CD4-positive, alpha-beta memory T cell (primary cell): ENCODE measurements around the gene MEGF8. TPM values are rescaled to one million over a fixed set of nuclear protein-coding genes. Genes with fewer than 3 reads are reported as not detected.

ENCODE experiments used
- CTCF ChIA-PET: fragments of 350-600 bp; sonication (Branson Sonifier 250); formaldehyde crosslinking; loops from one replicate; lab custom pipeline; 2021; ENCODE audit warnings: inconsistent platforms; ENCODE audit not compliant: partially characterized antibody; lab: Charles Lee
- POLR2A ChIA-PET: fragments of 350-600 bp; sonication (Branson Sonifier 250); formaldehyde crosslinking; loops from one replicate; lab custom pipeline; 2021; ENCODE audit not compliant: partially characterized antibody; lab: Charles Lee
- DNase-seq, 5 donors: peaks; one replicate each; pipeline versions ENCODE4 v3.0.0 to v3.0.0-alpha.2; 2020 to 2022; ENCODE audit warnings: mixed read lengths in 1 of 5
- H3K27ac ChIP-seq: one replicate; pipeline ENCODE4 v1.7.0; 2013; ENCODE audit warnings: low read depth, low read length
- H3K27me3 ChIP-seq: 2 replicates; pipeline ENCODE4 v1.7.0; 2013; ENCODE audit warnings: mild to moderate bottlenecking, low read length, moderate library complexity; ENCODE audit not compliant: insufficient read depth
- H3K36me3 ChIP-seq: 2 replicates; pipeline ENCODE4 v1.7.0; 2013; ENCODE audit warnings: mild to moderate bottlenecking, low read length, moderate library complexity; ENCODE audit not compliant: insufficient read depth
- H3K4me1 ChIP-seq: 2 replicates; pipeline ENCODE4 v1.7.0; 2013; ENCODE audit warnings: mild to moderate bottlenecking, low read length, moderate library complexity; ENCODE audit not compliant: insufficient read depth
- H3K4me3 ChIP-seq, 2 donors: one replicate each; pipeline ENCODE4 v1.7.0; 2013; ENCODE audit warnings: low read length in 2 of 2, mild to moderate bottlenecking in 1 of 2
- H3K9me3 ChIP-seq, 2 donors: one replicate each; pipeline ENCODE4 v1.7.0; 2013; ENCODE audit warnings: low read length in 2 of 2, control low read depth in 1 of 2; ENCODE audit not compliant: control insufficient read depth in 1 of 2
- H3K27ac Mint-ChIP-seq, 7 donors: one replicate each; pipeline ENCODE4 v1.8.0; 2020 to 2021; ENCODE audit warnings: mixed read lengths in 7 of 7, mild to moderate bottlenecking in 6 of 7, inconsistent platforms in 3 of 7, moderate library complexity in 3 of 7
- H3K27me3 Mint-ChIP-seq, 2 donors: one replicate each; pipeline ENCODE4 v1.8.0; 2020 to 2021; ENCODE audit warnings: mixed read lengths in 2 of 2
- H3K36me3 Mint-ChIP-seq, 2 donors: one replicate each; pipeline ENCODE4 v1.8.0; 2020 to 2021; ENCODE audit warnings: mixed read lengths in 2 of 2, inconsistent platforms in 1 of 2, mild to moderate bottlenecking in 1 of 2
- H3K4me1 Mint-ChIP-seq, 4 donors: one replicate each; pipeline ENCODE4 v1.8.0; 2020 to 2021; ENCODE audit warnings: mixed read lengths in 4 of 4, mild to moderate bottlenecking in 1 of 4
- H3K4me3 Mint-ChIP-seq, 8 donors: one replicate each; pipeline ENCODE4 v1.8.0; 2020 to 2021; ENCODE audit warnings: mixed read lengths in 8 of 8, mild to moderate bottlenecking in 7 of 8, moderate library complexity in 6 of 8, inconsistent platforms in 3 of 8
- H3K9me3 Mint-ChIP-seq, 8 donors: one replicate each; pipeline ENCODE4 v1.8.0; 2020 to 2021; ENCODE audit warnings: mixed read lengths in 8 of 8, mild to moderate bottlenecking in 5 of 8, inconsistent platforms in 3 of 8, moderate library complexity in 1 of 8
- intact Hi-C: fragments of 100-400 bp; cut with micrococcal nuclease; formaldehyde crosslinking; loops from one replicate; pipeline ENCODE4 v1.15.1; 2023
- polyA plus RNA-seq, 2 donors: library from polyadenylated mRNA; unstranded; fragments of 300-500 nt; fragmentation: Illumina TruSeq; gene quantifications; one replicate each; pipeline ENCODE4 v1.2.3, GENCODE V29; 2021
- total RNA-seq, 2 experiments: library from RNA; stranded (reverse); gene quantifications; one replicate each; pipeline ENCODE4 v1.2.3, GENCODE V29; 2021

MEGF8 gene
- total and polyA plus RNA-seq, 4 experiments from 2014 or later: 0.09 to 9.5 (median 4.5) TPM

DNA sequence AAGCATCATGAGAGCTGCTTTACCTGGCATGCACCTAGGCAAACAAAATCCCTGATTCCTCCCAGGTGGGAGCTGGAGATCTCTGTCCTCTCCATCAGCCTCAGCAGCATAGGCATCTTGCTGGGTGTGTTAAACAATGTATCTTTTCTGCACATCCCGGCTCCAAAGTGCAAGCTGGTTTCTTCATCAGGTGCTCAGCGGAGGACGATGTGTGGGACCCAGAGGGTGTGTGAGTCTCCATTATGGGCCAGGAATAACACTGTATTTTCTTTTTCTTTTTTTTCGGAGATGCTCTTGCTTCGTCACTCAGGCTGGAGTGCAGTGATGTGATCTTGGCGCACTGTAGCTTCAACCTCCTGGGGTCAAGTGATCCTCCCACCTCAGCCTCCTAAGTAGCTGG is 54.7 kb downstream of the MEGF8 start:
- no peaks in the 10 kb centered on the region for H3K9me3 Mint-ChIP-seq
- Histone ChIP-seq H3K9me3 (no peaks in the 10 kb centered on the region), H3K4me3 (no peak overlapping the region), H3K4me1 (no peaks in the 10 kb centered on the region), H3K36me3 (no peaks in the 10 kb centered on the region), H3K27me3 (no peaks in the 10 kb centered on the region), H3K27ac (no peak overlapping the region)
- CTCF ChIA-PET: interaction anchor here (1.5 to 2.3 kb wide), 2 partner anchors 58 to 60 kb away, joined by 4 to 6 read pairs; no protein-coding TSS in a partner anchor
- no peak for DNase-seq
- no peaks in the 10 kb centered on the region for H3K36me3 Mint-ChIP-seq
- H3K4me3 Mint-ChIP-seq: no peak overlapping the region
- H3K27ac Mint-ChIP-seq: no peak overlapping the region
- POLR2A ChIA-PET: interaction anchor here (0.8 kb wide), 1 partner anchor 17 kb away, joined by 3 read pairs; no protein-coding TSS in a partner anchor
- H3K4me1 Mint-ChIP-seq: peaks cover 0 to 3% (median under 1%) of the 10 kb centered on the region in 4 donors
- H3K27me3 Mint-ChIP-seq: peaks cover 13 to 23% of the 10 kb centered on the region in 2 donors
- intact Hi-C loops: no loop called here

DNA sequence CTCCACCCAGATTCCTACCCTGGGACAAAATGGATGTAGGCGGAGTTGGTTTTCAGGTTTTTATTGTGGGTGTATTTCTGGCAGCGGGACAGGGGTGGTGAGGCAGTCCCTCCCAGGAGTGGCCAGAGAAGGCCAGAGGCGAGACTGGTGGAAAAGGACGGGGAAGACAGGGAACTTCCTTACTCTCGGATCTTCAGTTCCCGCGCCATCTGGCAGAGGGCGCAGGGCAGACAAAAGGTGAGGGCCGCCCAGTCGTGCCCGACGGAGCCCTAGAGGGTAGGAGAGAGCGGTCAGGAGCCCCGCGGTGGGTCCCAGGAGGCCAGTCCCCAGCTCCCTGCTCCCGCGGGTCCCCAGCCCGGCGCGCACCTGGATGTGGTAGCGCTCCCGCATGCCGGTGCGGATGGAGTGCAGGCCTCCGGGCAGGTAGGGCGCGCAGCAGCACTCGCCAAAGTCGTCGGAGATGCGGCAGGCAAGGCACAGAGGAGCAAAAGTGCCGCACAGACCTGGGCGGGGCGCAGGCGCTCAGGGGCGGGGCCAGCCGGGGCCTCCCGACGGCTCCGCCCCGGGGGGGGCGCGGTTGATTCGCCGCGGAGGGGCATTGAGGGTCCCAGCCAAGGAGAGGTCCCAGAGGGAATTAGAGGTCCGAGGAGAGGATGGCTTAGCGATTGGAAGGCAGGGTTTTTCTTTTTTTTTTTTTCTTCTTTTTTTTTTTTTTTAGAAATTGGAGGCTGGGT is 61.7 kb downstream of the MEGF8 start:
- peak; percentile 62 to 72 (median 66) for DNase-seq
- H3K4me1 Mint-ChIP-seq: peaks cover 4 to 7% (median 6%) of the 10 kb centered on the region in 4 donors
- no peaks in the 10 kb centered on the region for H3K9me3 Mint-ChIP-seq
- H3K4me3 Mint-ChIP-seq: peak overlapping the region; percentile 42 to 80 (median 68)
- peaks cover 10% of the 10 kb centered on the region for H3K4me1 ChIP-seq
- H3K9me3 ChIP-seq: no peaks in the 10 kb centered on the region
- H3K36me3 Mint-ChIP-seq: no peaks in the 10 kb centered on the region
- H3K27ac Mint-ChIP-seq: peak overlapping the region in 4 of 7 donors; percentile 35 to 73 (median 55)
- intact Hi-C loops: loop anchor here (1.0 to 5.0 kb wide), 3 partner anchors 10 to 46 kb away; no protein-coding TSS in a partner anchor
- H3K36me3 ChIP-seq: no peaks in the 10 kb centered on the region
- H3K27ac ChIP-seq: no peak overlapping the region
- no peaks in the 10 kb centered on the region for H3K27me3 ChIP-seq
- peaks cover 24 to 26% of the 10 kb centered on the region in 2 donors for H3K27me3 Mint-ChIP-seq
- ChIA-PET POLR2A (interaction anchor here (1.1 kb wide), 1 partner anchor 36 kb away, joined by 5 read pairs; no protein-coding TSS in a partner anchor), CTCF (interaction anchor here (1.0 to 2.4 kb wide), 10 partner anchors 8 to 53 kb away, joined by 3 to 18 read pairs (median 4); no protein-coding TSS in a partner anchor)
- peak overlapping the region in 1 of 2 donors; percentile 45 for H3K4me3 ChIP-seq

DNA sequence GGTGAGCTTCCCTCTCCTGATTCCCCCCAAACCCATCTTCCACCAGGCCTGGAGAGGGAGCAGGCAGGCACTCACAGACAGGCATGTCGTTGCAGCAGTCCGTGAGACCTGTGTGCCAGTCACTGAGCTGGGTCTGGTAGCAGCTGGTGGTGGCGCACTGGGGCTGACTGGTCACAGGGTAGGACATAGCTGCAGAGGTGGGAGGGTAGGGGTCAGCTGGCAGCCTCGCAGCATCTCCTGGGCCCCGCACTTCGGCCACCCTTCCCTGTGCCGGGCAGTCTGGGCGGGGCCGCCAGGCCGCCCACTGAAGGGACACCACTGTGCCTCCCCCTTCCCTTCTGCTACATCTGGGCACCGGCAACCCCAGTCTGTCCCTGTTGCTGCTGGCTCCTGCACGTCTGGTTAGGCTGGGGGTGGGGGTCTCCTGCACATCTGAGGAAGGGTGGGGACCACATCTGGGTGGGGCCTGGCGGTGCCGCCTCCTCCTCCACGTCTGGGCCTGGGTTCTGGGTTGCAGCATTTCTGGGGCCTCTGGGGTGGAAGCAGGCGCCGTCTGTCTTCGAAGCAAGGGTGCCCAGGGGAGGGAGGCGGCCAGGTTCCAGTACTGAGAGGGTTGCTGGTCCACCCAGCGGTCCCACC is 63.5 kb downstream of the MEGF8 start:
- peak overlapping the region in 1 of 7 donors; percentile 29 for H3K27ac Mint-ChIP-seq
- no peaks in the 10 kb centered on the region for H3K9me3 Mint-ChIP-seq
- Histone ChIP-seq H3K9me3 (no peaks in the 10 kb centered on the region), H3K4me1 (peaks cover 10% of the 10 kb centered on the region), H3K36me3 (no peaks in the 10 kb centered on the region), H3K27me3 (no peaks in the 10 kb centered on the region), H3K27ac (no peak overlapping the region), H3K4me3 (no peak overlapping the region)
- DNase-seq: no peak
- H3K4me3 Mint-ChIP-seq: no peak overlapping the region
- H3K36me3 Mint-ChIP-seq: no peaks in the 10 kb centered on the region
- ChIA-PET POLR2A (no interaction called here), CTCF (no interaction called here)
- peaks cover 16% of the 10 kb centered on the region in 2 donors for H3K27me3 Mint-ChIP-seq
- peaks cover 4 to 7% (median 6%) of the 10 kb centered on the region in 4 donors for H3K4me1 Mint-ChIP-seq
- intact Hi-C loops: loop anchor here (5.0 kb wide), 1 partner anchor 33 kb away; no protein-coding TSS in a partner anchor

DNA sequence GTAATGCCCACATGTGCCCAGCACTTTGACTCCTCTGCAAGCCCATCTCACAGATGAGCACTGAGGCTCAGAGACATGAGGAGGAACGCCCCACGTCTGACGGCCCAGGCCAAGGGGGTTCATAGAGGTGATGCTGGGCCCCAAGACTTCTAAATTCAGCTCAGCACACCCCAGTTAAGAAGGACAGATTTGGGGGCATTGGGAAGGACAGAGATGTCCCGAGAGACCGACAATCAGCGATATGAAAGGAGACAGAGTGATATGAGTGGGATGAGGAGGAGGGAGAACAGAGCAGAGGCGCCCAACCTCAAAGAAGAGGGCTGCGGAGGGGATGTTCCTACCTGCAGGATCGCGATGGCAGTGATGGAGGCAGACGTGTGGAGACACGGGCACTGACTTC is 64.5 kb downstream of the MEGF8 start, which contains the start of gene CNFN:
Gene CNFN (minus strand): TSS at position 399 of the 400 bp plus-strand sequence. CDS start 1,260 bp downstream, outside the sequence.
- Histone ChIP-seq H3K27ac (no peak within 1 kb of the TSS), H3K36me3 (no peaks in the 10 kb centered on the region), H3K27me3 (no peaks in the 10 kb centered on the region), H3K4me3 (no peak within 1 kb of the TSS), H3K4me1 (peaks cover 10% of the 10 kb centered on the region), H3K9me3 (no peaks in the 10 kb centered on the region)
- Mint-ChIP-seq H3K27me3 (peaks cover 16% of the 10 kb centered on the region in 2 donors), H3K36me3 (no peaks in the 10 kb centered on the region), H3K4me1 (peaks cover 4 to 7% (median 6%) of the 10 kb centered on the region in 4 donors), H3K27ac (peak within 1 kb of the TSS in 3 of 7 donors; percentile 15 to 88 (median 29)), H3K4me3 (no peak within 1 kb of the TSS), H3K9me3 (no peaks in the 10 kb centered on the region)
- ChIA-PET CTCF (no interaction called here), POLR2A (no interaction called here)
- intact Hi-C loops: loop anchor here (5.0 kb wide), 1 partner anchor 32 kb away; no protein-coding TSS in a partner anchor
- DNase-seq: no peak

DNA sequence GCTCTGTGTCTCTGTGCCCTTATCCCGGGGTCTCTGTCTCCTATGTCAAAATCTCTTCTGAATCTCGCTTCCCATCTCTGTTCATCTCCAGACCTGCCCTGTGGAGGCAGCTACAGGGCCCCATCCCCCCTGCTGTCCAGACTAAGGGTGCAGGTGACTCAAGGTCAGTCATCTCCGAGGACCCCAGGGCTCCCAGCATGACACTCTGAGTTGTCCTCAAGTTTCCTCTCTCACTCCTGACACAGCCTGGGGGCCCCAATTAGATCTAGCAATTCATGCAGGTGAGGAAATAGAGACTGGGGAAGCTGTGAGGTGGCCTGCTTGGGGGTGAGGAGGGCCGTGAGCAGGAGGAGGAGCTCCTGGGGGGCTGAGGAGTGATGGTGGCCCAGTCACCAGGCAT is 66.7 kb downstream of the MEGF8 start:
- Mint-ChIP-seq H3K9me3 (peaks cover 0 to 2% (median 0%) of the 10 kb centered on the region in 8 donors), H3K27ac (no peak overlapping the region), H3K4me1 (peaks cover 5 to 11% (median 9%) of the 10 kb centered on the region in 4 donors), H3K27me3 (peaks cover 12 to 13% of the 10 kb centered on the region in 2 donors), H3K36me3 (no peaks in the 10 kb centered on the region), H3K4me3 (no peak overlapping the region)
- H3K4me3 ChIP-seq: no peak overlapping the region
- no peak overlapping the region for H3K27ac ChIP-seq
- no peaks in the 10 kb centered on the region for H3K27me3 ChIP-seq
- intact Hi-C loops: no loop called here
- POLR2A ChIA-PET: no interaction called here
- H3K36me3 ChIP-seq: no peaks in the 10 kb centered on the region
- H3K4me1 ChIP-seq: peaks cover 9% of the 10 kb centered on the region
- DNase-seq: no peak
- no peaks in the 10 kb centered on the region for H3K9me3 ChIP-seq
- CTCF ChIA-PET: interaction anchor here (0.9 kb wide), 1 partner anchor 9 kb away, joined by 3 read pairs; no protein-coding TSS in a partner anchor

DNA sequence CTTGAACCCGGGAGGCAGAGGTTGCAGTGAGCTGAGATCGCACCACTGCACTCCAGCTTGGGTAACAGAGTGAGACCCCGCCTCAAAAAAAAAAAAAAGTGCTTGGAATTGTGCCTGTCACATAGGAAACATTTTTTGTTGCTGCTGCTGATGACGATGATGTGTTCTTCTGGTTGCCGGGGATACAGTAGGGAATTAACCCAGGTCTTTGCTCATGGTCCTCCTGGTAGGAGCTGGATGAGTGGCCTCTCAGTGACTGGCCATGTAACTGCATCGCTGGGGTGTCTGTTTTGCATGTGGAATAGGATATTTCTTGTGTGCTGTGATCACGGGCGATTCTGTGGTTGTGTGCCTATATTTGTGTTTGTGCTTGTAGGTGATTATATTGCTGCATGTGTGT is 69.3 kb downstream of the MEGF8 start:
- H3K9me3 Mint-ChIP-seq: peaks cover 0 to 2% (median 0%) of the 10 kb centered on the region in 8 donors
- ChIA-PET POLR2A (interaction anchor here (1.0 kb wide), 1 partner anchor 9 kb away, joined by 3 read pairs; no protein-coding TSS in a partner anchor), CTCF (interaction anchor here (0.7 kb wide), 1 partner anchor 8 kb away, joined by 3 read pairs; no protein-coding TSS in a partner anchor)
- peaks cover 5 to 7% of the 10 kb centered on the region in 2 donors for H3K27me3 Mint-ChIP-seq
- DNase-seq: no peak
- H3K27ac Mint-ChIP-seq: peak overlapping the region in 1 of 7 donors; percentile 14
- no peaks in the 10 kb centered on the region for H3K27me3 ChIP-seq
- peaks cover 0 to 2% of the 10 kb centered on the region in 2 donors for H3K36me3 Mint-ChIP-seq
- no peaks in the 10 kb centered on the region for H3K36me3 ChIP-seq
- H3K4me3 Mint-ChIP-seq: no peak overlapping the region
- no peak overlapping the region for H3K4me3 ChIP-seq
- peaks cover 18 to 30% (median 28%) of the 10 kb centered on the region in 4 donors for H3K4me1 Mint-ChIP-seq
- no peak overlapping the region for H3K27ac ChIP-seq
- H3K4me1 ChIP-seq: peaks cover 16% of the 10 kb centered on the region
- intact Hi-C loops: loop anchor here (5.0 kb wide), 1 partner anchor 112 kb away; no protein-coding TSS in a partner anchor
- no peaks in the 10 kb centered on the region for H3K9me3 ChIP-seq
